Right atrium auricular region (tissue), 2 donors: Measurements from ENCODE around the gene LPCAT4. TPM values are rescaled to one million over a fixed set of nuclear protein-coding genes. Genes with fewer than 3 reads are reported as not detected.
"Not testable (repeated sequence)": the region's sequence is repeated elsewhere in the genome, so short reads cannot be mapped to it uniquely, and the experiment has no call there.

Experiments
- DNase-seq: peaks from one replicate; pipeline ENCODE4 v3.0.0-alpha.2; 2019; ENCODE audit warnings: low spot score
- H3K27ac ChIP-seq, 2 donors: fragments of 200-600 bp; sonication (generic); 1 replicate in 1 of 2; 2 replicates in 1 of 2; pipeline ENCODE4 v1.5.1; 2016 to 2019
- H3K27me3 ChIP-seq, 2 donors: fragments of 200-600 bp; sonication (generic); one replicate each; pipeline versions ENCODE4 v1.5.1 to v1.6.0; 2017 to 2019
- H3K36me3 ChIP-seq: fragments of 200-600 bp; sonication (generic); one replicate; pipeline ENCODE4 v1.5.1; 2016
- H3K4me1 ChIP-seq, 2 donors: fragments of 200-600 bp; sonication (generic); one replicate each; pipeline versions ENCODE4 v1.5.1 to v1.6.0; 2017 to 2019
- H3K4me3 ChIP-seq, 2 donors: fragments of 200-600 bp; sonication (generic); 1 replicate in 1 of 2; 2 replicates in 1 of 2; pipeline ENCODE4 v1.5.1; 2017 to 2019; ENCODE audit warnings: mild to moderate bottlenecking in 1 of 2, moderate library complexity in 1 of 2
- H3K9me3 ChIP-seq, 2 donors: fragments of 200-600 bp; sonication (generic); one replicate each; pipeline ENCODE4 v1.5.1; 2019
- CTCF ChIP-seq, 2 donors: fragments of 200-600 bp; sonication (generic); IDR thresholded peaks; one replicate each; pipeline ENCODE4 v1.5.1; 2019; ENCODE audit warnings: antibody characterized with exemption in 2 of 2
- total RNA-seq, 2 donors: library from RNA; depleted of rRNA; stranded (reverse); fragments of >200 nt; gene quantifications; one replicate each; pipeline ENCODE4 v1.1.0, GENCODE V29; 2016

LPCAT4 gene
- total RNA-seq, result 10 to 100 TPM in 1 of 2 donors, 1 to 10 TPM in 1; 9.2 to 17.5 TPM

GRCh38 chr15:34367101-34368081, at the start of gene LPCAT4:
Gene LPCAT4 (minus strand): TSS chr15:34367196. CDS start chr15:34367100, 96 bp downstream.
- TF ChIP-seq CTCF (IDR thresholded peaks at IDR 0.05), result peak; percentile 93 to 100
- H3K27ac ChIP-seq, result peak within 1 kb of the TSS; percentile 97
- H3K9me3 ChIP-seq, result no peaks in the 10 kb centered on the region
- peak; percentile 94 for DNase-seq
- peaks cover 0 to 29% of the 10 kb centered on the region in 2 donors for H3K4me1 ChIP-seq
- no peaks in the 10 kb centered on the region for H3K27me3 ChIP-seq
- H3K4me3 ChIP-seq, result peak within 1 kb of the TSS; percentile 68 to 84
- no peaks in the 10 kb centered on the region for H3K36me3 ChIP-seq

GRCh38 chr15:34409511-34409910, 42.5 kb upstream of the LPCAT4 start:
- not testable (repeated sequence) for H3K27ac ChIP-seq, DNase-seq, H3K36me3 ChIP-seq, H3K4me1 ChIP-seq, H3K9me3 ChIP-seq, H3K4me3 ChIP-seq, H3K27me3 ChIP-seq

GRCh38 chr15:34408973-34409372, 42.0 kb upstream of the LPCAT4 start:
- not testable (repeated sequence) for H3K9me3 ChIP-seq, H3K27ac ChIP-seq, H3K27me3 ChIP-seq, H3K36me3 ChIP-seq, DNase-seq, H3K4me1 ChIP-seq, H3K4me3 ChIP-seq

- H3K27ac ChIP-seq, H3K4me1 ChIP-seq, H3K27me3 ChIP-seq, H3K9me3 ChIP-seq, H3K4me3 ChIP-seq, DNase-seq, H3K36me3 ChIP-seq: not testable (repeated sequence)
Measured at GRCh38 chr15:34403899-34404298, 36.9 kb upstream of the LPCAT4 start.

GRCh38 chr15:34403160-34403598, 36.2 kb upstream of the LPCAT4 start:
- not testable (repeated sequence) for H3K4me1 ChIP-seq, DNase-seq, H3K36me3 ChIP-seq, H3K4me3 ChIP-seq, H3K9me3 ChIP-seq, H3K27ac ChIP-seq, H3K27me3 ChIP-seq

GRCh38 chr15:34397637-34398259, 30.8 kb upstream of the LPCAT4 start:
- H3K27ac ChIP-seq, DNase-seq, H3K27me3 ChIP-seq, H3K4me3 ChIP-seq, H3K36me3 ChIP-seq, H3K4me1 ChIP-seq, H3K9me3 ChIP-seq: not testable (repeated sequence)

- DNase-seq, H3K9me3 ChIP-seq, H3K4me3 ChIP-seq, H3K4me1 ChIP-seq, H3K36me3 ChIP-seq, H3K27me3 ChIP-seq, H3K27ac ChIP-seq: not testable (repeated sequence)
Measured at GRCh38 chr15:34392981-34393380, 26.0 kb upstream of the LPCAT4 start.

GRCh38 chr15:34389594-34390086, 22.6 kb upstream of the LPCAT4 start:
- not testable (repeated sequence) for H3K4me1 ChIP-seq, H3K4me3 ChIP-seq, H3K27ac ChIP-seq

GRCh38 chr15:34381829-34382521, 15.0 kb upstream of the LPCAT4 start:
- H3K4me1 ChIP-seq, DNase-seq, H3K4me3 ChIP-seq: not testable (repeated sequence)

More at GRCh38 chr15:34389594-34390086, 22.6 kb upstream of the LPCAT4 start:
- not testable (repeated sequence) for H3K27me3 ChIP-seq, H3K36me3 ChIP-seq, DNase-seq, H3K9me3 ChIP-seq

GRCh38 chr15:34380491-34380890, 13.5 kb upstream of the LPCAT4 start:
- not testable (repeated sequence) for H3K27ac ChIP-seq, H3K4me1 ChIP-seq, H3K27me3 ChIP-seq, H3K36me3 ChIP-seq, H3K9me3 ChIP-seq, H3K4me3 ChIP-seq
- peak; percentile 18 for DNase-seq

More at GRCh38 chr15:34381829-34382521, 15.0 kb upstream of the LPCAT4 start:
- H3K27ac ChIP-seq, H3K36me3 ChIP-seq, H3K27me3 ChIP-seq, H3K9me3 ChIP-seq: not testable (repeated sequence)
